IMR-90 (cell line): ENCODE results near the gene EFCC1.

Experiments used
- CEBPB ChIP-seq: IDR thresholded peaks from 2 replicates; pipeline ENCODE4 v1.6.1; 2012; ENCODE audit warnings: low read depth, low read length, improper control_type of control experiment
- CTCF ChIP-seq: conservative IDR thresholded peaks from 2 replicates; pipeline ENCODE4 v1.5.1; 2012; ENCODE audit warnings: mild to moderate bottlenecking, low read depth, low read length, improper control_type of control experiment
- MAZ ChIP-seq: IDR thresholded peaks from 2 replicates; pipeline ENCODE4 v1.6.1; 2012; ENCODE audit warnings: low read depth, mild to moderate bottlenecking, low read length, improper control_type of control experiment, moderate library complexity, borderline replicate concordance
- MXI1 ChIP-seq: IDR thresholded peaks from 2 replicates; pipeline ENCODE4 v1.6.1; 2012; ENCODE audit warnings: low read depth, mild to moderate bottlenecking, low read length, moderate library complexity, borderline replicate concordance
- RAD21 ChIP-seq: IDR thresholded peaks from 2 replicates; pipeline ENCODE4 v1.6.1; 2012; ENCODE audit warnings: low read length, improper control_type of control experiment
- RFX5 ChIP-seq: IDR thresholded peaks from 2 replicates; pipeline ENCODE4 v1.8.0; 2012; ENCODE audit warnings: low read depth, mild to moderate bottlenecking, low read length, moderate library complexity

DNA sequence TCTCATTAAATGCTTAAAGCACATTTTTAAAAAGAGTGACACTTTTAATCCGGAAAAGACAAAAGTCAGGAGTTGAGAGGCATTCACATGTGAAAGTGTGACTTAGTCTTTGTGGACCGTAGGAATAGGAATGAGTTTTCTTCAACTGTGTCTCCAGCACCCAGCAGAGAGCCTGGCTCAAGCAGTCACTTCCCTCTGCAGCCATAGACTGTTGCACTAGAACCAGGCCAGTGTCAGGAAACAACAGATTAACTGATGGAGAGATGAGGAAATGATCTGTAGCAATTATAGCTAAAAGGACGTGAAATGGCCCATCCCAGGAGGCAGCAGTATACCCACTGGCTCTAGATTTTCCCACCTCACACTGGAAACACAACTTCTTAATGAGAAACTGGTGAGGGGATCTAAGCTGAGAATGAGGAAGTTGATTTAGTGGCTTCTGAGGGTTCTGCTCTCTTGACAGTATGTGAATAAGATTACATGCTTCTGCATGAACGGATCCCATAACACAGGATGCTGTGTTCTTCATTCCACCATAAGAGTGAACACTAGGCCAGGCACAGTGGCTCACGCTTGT, 27.0 kb upstream of the EFCC1 start:
- TF ChIP-seq MAZ, result no peak
- TF ChIP-seq CTCF, result no peak
- no peak for TF ChIP-seq MXI1
- TF ChIP-seq CEBPB, result no peak
- no peak for TF ChIP-seq RFX5
- TF ChIP-seq RAD21, result no peak
